GM10248 (cell line): ENCODE results near the gene PDE4B.

Experiments used
- CTCF ChIA-PET: fragments of 300-600 bp; sonication (Branson Sonifier 250); formaldehyde crosslinking; extraction: SDS; loops from one replicate; lab custom pipeline; 2021; ENCODE audit warnings: antibody characterized with exemption; lab: Yijun Ruan, JAX
- POLR2A ChIA-PET: fragments of 350-650 bp; sonication (Branson Sonifier 250); formaldehyde crosslinking; extraction: SDS; loops from one replicate; lab custom pipeline; 2020; ENCODE audit warnings: antibody characterized with exemption; lab: Yijun Ruan, JAX
- DNase-seq: peaks from one replicate; pipeline ENCODE4 v3.0.0; 2012; ENCODE audit errors: extremely low spot score
- TF ChIP-seq, protein P1 (sequence below): IDR thresholded peaks from 2 replicates; pipeline ENCODE4 v1.5.1; 2012; ENCODE audit warnings: mild to moderate bottlenecking, low read depth; ENCODE audit errors: extremely low read depth, missing control alignments, control extremely low read depth

Gene PDE4B

DNA sequence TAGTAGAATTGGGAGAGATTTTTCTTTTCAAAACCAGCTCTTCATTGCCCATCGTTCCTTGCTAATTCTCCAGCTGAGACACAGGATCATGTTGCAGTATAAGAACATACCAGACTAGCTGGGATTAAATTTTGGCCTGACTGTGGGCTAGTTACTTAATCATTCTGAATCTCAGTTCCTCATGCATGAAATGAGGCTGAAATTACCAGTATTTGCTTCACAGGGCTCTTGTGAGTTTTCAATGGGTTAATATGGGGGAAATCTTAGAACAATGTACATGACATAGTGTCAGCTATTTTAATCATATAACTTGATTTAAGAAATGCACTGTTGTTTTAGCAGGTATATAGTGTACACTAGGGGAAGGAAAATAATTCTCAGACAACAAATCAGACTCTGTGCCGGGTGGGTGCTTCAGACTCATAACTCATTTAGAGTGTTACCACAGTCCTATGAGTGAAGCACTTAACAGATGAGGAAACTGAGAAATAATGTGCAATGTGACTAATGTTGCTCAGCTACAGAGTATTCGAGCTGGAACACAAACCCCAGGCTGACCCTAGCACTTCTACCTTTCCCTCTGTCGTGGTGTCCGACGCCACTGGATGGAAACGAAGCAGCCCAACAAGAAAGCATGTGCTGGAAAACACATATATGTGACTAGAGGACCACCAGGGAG, 603.7 kb downstream of the PDE4B start:
- ChIA-PET POLR2A (interaction anchor here (1.0 to 1.5 kb wide), 2 partner anchors 12 to 16 kb away, joined by 3 to 5 read pairs; no protein-coding TSS in a partner anchor), CTCF (interaction anchor here (0.8 to 5.1 kb wide), 14 partner anchors 9 to 144 kb away, joined by 3 to 41 read pairs (median 4); no protein-coding TSS in a partner anchor)
- TF ChIP-seq, protein P1, sequence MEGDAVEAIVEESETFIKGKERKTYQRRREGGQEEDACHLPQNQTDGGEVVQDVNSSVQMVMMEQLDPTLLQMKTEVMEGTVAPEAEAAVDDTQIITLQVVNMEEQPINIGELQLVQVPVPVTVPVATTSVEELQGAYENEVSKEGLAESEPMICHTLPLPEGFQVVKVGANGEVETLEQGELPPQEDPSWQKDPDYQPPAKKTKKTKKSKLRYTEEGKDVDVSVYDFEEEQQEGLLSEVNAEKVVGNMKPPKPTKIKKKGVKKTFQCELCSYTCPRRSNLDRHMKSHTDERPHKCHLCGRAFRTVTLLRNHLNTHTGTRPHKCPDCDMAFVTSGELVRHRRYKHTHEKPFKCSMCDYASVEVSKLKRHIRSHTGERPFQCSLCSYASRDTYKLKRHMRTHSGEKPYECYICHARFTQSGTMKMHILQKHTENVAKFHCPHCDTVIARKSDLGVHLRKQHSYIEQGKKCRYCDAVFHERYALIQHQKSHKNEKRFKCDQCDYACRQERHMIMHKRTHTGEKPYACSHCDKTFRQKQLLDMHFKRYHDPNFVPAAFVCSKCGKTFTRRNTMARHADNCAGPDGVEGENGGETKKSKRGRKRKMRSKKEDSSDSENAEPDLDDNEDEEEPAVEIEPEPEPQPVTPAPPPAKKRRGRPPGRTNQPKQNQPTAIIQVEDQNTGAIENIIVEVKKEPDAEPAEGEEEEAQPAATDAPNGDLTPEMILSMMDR, result no peak
- peak; percentile 30 for DNase-seq

DNA sequence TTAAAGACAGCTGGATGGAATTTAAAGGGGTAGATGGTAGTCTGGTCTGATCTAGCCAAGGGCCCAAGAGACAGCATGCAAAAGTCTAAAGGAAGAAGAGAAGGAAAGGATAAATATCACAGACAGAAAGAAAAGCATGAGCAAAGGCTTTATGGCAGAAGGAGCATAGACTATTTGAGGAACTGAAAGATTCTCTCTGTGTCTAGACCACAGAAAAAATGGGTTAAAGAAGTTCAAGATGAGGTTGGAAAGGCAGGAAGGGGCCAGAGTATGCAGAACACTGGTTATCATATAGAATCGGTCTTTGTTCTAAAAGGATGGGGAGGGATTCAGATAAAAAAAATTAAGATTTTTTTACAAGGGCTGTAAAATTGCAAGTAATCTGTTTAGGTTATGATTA, 604.5 kb downstream of the PDE4B start:
- POLR2A ChIA-PET, result interaction anchor here (1.0 kb wide), 1 partner anchor 13 kb away, joined by 3 read pairs; no protein-coding TSS in a partner anchor
- CTCF ChIA-PET, result interaction anchor here (3.6 to 5.1 kb wide), 3 partner anchors 8 to 21 kb away, joined by 10 to 41 read pairs (median 38); no protein-coding TSS in a partner anchor
- peak; percentile 32 for DNase-seq
- TF ChIP-seq, protein P1, result no peak

DNA sequence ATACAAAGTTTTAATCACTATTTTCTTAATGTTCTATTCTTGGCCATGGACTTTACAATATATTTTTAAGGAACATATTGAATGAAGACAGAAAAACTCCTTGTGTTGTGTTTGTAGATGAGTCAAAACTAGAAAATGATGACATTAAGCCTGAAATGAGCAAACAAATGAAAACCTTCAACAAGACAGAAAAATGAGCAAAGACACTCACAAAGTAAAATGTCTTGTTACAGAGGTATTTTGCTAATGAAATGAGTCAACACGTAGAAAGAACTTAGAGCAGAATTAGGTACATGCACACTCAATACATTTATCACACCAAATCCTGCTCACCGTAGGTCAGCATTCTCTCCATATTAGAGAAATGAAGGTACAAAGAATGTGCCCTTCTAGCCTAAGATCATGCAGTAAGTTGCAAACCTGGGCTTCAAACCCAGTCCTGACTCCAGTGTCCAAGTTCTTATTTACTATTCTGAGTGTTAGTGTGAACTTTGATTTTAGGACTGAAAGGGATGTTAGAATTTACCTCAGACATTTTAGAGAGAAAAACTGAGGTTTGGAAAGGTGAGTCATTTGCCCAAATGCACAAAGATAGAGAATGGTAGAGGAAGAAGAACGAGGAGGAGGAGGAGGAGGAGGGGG, 607.3 kb downstream of the PDE4B start:
- ChIA-PET POLR2A (interaction anchor here (0.6 kb wide), 1 partner anchor 156 kb away, joined by 3 read pairs; no protein-coding TSS in a partner anchor), CTCF (interaction anchor here (1.3 to 1.6 kb wide), 3 partner anchors 12 to 46 kb away, joined by 5 read pairs; no protein-coding TSS in a partner anchor)

DNA sequence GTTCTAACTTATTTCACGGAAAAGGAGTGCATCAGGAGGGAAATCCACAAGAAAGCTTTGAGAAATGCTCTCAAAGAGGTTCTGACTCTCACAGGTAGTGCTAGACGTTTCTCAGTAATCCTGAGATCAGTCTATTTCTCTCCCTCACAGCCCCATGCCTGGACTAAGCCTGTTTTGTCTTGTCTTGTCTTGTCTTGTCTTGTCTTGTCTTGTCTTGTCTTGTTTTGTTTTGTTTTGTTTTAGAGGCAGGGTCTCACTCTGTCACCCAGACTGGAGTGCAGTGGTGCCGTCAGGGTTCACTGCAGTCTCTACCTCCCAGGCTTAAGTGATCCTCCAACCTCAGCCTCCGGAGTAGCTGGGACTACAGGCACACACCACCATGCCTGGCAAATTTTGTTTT, 608.0 kb downstream of the PDE4B start:
- no peak for DNase-seq
- TF ChIP-seq, protein P1, result no peak
- ChIA-PET CTCF (interaction anchor here (3.1 to 3.2 kb wide), 2 partner anchors 36 to 44 kb away, joined by 21 to 36 read pairs; no protein-coding TSS in a partner anchor), POLR2A (interaction anchor here (0.6 kb wide), 1 partner anchor 157 kb away, joined by 3 read pairs; no protein-coding TSS in a partner anchor)

More for the DNA sequence above, 607.3 kb downstream of the PDE4B start:
- peak; percentile 52 for DNase-seq
- TF ChIP-seq, protein P1, result no peak

DNA sequence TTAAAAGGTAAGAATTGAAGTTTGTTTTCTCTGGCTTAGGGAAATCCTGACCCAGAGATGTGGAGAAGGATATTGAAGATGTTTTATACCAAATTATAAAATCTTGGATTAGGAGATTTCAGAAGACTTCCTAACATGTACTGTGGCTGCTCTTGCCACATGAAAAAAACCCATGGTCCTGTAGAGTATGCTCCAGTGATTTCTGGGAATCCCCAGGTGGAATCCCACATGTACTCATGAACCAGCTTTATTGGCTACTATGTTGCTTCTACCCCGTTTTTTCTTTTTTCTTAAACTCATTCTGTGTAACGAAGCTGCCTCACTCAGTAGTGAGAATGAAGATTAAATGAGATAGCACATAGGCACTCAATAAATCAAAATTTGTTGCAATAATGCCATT, 608.5 kb downstream of the PDE4B start:
- TF ChIP-seq, protein P1, result no peak
- POLR2A ChIA-PET, result no interaction called here
- DNase-seq, result no peak
- CTCF ChIA-PET, result interaction anchor here (1.1 to 3.2 kb wide), 4 partner anchors 31 to 44 kb away, joined by 4 to 36 read pairs (median 13); no protein-coding TSS in a partner anchor

DNA sequence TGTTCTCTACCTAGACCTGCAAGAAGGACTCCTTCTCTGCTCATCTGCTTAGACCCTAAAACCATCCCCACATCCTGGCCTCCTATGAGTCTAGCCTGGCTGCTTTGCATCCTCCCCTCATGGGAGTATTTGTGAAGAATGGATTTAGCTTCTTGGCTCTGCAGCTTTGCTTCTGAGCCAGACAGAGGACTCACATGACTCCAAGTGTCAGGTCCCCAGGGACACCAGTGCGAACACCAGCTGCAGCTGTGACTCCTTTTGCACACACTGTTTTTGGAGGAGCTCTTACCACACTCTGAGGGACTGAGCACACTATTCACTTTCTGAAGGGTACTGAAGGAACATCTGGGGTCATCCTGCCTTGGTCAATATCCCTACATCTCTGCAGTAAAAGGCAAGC, 609.5 kb downstream of the PDE4B start:
- TF ChIP-seq, protein P1, result no peak
- ChIA-PET POLR2A (interaction anchor here (1.2 kb wide), 1 partner anchor 22 kb away, joined by 3 read pairs; no protein-coding TSS in a partner anchor), CTCF (interaction anchor here (0.7 to 3.2 kb wide), 19 partner anchors 11 to 1099 kb away, joined by 3 to 36 read pairs (median 3); no protein-coding TSS in a partner anchor)
- DNase-seq, result peak; percentile 57
